Dedifferentiated amniotic fluid mesenchymal stem cell (primary cell): ENCODE results near the gene BCL2L13.

ENCODE experiments used
- DNase-seq: peaks from one replicate; pipeline ENCODE4 v3.0.0-alpha.2; 2016; ENCODE audit errors: extremely low spot score

Gene BCL2L13

DNA sequence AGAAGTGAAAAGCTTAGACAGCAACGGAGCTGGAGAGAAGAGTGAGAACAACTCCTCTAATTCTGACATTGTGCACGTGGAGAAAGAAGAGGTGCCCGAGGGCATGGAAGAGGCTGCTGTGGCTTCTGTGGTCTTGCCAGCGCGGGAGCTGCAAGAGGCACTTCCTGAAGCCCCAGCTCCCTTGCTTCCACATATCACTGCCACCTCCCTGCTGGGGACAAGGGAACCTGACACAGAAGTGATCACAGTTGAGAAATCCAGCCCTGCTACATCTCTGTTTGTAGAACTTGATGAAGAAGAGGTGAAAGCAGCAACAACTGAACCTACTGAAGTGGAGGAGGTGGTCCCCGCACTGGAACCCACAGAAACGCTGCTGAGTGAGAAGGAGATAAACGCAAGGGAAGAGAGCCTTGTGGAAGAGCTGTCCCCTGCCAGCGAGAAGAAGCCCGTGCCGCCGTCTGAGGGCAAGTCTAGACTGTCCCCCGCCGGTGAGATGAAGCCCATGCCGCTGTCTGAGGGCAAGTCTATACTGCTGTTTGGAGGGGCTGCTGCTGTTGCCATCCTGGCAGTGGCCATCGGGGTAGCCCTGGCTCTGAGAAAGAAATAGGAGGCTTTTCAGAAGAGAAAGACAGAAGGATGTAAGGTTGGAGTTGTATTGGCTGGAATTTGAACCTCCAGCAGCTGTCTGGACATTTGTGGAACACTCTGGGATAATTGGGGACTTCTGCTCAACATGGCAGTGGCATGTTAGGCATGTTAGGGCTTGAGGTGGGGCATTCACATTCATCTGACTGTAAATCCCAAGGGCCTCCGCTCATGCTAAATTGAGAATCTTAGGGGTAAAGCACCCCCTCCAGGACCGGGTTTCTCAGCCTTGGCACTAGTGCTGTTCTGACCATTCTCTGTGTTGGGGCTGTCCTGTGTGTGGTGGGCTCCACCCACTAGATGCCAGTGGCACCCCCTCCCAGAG lies 88.7 kb downstream of the BCL2L13 start:
- DNase-seq = peak; percentile 16

DNA sequence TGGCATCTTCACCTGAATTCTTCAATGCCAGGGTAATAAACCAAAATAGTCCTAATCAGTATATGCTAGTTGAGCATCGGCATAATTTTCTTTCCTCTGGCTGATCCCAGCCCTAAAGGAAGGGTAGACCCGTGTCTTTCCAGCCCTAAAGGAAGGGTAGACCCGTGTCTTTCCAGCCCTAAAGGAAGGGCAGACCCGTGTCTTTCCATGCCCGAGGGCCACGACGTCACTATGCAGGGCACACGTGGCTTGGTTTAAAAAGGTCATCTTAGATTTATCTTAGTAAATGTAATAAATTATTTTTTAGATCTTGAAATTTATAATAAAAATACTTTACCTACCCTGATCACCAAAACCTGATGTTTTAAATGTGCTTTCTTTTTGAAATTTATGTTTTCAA lies 90.2 kb downstream of the BCL2L13 start:
- DNase-seq = no peak

DNA sequence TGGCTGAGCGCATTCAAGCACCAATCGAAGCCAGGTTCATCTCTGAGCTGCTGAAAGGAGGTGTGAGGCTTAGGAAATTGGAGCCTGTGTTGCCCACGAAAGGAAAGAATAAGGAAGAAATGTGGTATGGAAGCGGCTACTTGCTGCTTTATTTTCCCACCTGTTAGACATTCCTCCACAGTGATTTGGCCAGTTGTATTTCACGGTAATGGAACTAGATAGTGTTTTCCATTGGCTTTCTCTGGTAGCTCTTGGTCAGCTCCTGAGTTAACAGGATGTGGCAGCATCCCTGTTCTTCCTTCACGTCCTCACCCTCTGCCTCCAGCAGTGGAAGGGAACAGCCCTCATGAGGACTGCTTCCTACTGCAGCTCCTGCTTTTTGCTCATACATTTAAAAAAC lies 91.0 kb downstream of the BCL2L13 start:
- no peak for DNase-seq

- no peak for DNase-seq
Measured at GRCh38 chr22:17732251-17732854, 93.8 kb downstream of the BCL2L13 start.

- DNase-seq = no peak
Measured at GRCh38 chr22:17733466-17733865, 94.9 kb downstream of the BCL2L13 start.

GRCh38 chr22:17734187-17734586 lies 95.6 kb downstream of the BCL2L13 start:
- no peak for DNase-seq

GRCh38 chr22:17738386-17739128 lies 100.0 kb downstream of the BCL2L13 start:
- DNase-seq = no peak

DNA sequence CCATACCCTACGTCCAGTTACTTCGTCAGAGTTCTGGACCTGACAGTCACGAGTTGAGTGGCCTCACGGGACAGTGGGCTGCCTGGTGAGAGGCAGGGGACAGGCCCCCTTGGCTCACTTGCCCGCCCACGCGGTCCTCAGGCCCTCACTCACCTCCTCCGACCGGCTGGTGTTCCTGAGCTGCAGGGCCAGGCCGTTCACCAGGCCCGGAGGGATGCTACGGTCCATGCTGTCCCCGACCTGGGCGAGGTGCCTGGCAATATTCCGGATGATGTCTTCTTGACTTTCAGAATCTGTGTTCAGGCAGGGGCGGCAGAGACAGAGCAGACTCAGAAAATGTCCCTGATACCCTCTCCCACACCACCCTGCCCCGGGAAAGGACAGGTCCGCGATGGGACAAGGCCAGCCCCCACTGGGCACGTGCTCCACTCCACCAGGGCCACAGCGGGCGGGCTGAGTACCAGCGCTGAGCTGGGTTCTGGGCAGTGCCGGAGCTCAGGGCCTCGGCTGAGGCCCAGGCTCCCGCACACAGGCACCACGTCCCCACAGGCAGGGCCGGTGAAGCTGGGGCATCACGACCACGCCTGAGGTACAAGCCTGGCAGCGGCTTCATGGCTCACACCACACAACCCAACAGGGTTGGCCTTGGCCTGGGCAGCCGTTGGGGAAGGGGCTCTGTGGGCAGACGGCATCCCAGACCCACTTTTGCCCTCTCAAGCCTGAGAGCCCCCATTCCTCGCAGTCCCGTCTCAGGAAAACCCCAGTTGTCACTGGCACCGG lies 100.8 kb downstream of the BCL2L13 start:
- no peak for DNase-seq

GRCh38 chr22:17741866-17742526 lies 103.4 kb downstream of the BCL2L13 start:
- no peak for DNase-seq

DNA sequence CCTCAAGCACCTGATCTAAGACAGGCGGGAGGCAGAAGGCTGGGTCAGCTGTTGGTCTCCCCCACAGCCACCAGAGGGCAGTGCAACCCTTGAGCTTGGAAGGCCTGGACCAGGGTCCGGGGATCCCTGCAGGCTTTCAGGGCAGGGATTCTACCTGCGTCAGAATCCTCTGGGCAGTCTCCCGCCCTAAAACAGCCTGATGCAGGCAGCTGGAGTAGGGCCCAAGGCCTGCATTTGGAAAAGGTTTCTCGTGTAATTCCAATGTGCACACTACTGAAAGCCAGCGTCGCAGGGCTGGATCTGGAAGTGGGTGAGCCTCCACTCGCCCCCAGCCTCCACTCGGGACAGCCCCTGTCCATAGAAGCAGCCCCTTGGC lies 104.0 kb downstream of the BCL2L13 start:
- no peak for DNase-seq

GRCh38 chr22:17743661-17744411 lies 105.3 kb downstream of the BCL2L13 start:
- no peak for DNase-seq

GRCh38 chr22:17744430-17744829 lies 105.9 kb downstream of the BCL2L13 start:
- DNase-seq = no peak

DNA sequence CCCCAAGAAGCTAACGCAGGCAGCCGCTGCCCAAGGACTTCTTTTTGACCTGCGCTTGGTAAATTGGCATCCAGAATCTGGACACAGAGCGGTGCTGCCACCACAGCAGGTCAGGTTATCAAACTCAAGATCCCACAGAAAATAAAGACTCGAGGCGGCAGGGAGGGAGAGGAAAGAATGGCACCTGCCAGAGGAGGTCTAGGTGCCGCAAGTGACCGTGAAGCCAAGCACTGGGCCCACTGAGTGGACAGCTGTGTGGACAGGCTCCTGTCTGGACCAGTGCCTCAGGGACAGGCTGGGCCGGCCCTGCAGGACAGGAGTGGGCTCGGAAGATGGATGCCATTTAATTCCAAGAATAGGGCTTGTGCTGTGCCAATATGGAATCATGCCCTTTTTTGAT lies 108.4 kb downstream of the BCL2L13 start:
- DNase-seq = no peak

- no peak for DNase-seq
Measured at GRCh38 chr22:17748555-17749353, 110.2 kb downstream of the BCL2L13 start.

DNA sequence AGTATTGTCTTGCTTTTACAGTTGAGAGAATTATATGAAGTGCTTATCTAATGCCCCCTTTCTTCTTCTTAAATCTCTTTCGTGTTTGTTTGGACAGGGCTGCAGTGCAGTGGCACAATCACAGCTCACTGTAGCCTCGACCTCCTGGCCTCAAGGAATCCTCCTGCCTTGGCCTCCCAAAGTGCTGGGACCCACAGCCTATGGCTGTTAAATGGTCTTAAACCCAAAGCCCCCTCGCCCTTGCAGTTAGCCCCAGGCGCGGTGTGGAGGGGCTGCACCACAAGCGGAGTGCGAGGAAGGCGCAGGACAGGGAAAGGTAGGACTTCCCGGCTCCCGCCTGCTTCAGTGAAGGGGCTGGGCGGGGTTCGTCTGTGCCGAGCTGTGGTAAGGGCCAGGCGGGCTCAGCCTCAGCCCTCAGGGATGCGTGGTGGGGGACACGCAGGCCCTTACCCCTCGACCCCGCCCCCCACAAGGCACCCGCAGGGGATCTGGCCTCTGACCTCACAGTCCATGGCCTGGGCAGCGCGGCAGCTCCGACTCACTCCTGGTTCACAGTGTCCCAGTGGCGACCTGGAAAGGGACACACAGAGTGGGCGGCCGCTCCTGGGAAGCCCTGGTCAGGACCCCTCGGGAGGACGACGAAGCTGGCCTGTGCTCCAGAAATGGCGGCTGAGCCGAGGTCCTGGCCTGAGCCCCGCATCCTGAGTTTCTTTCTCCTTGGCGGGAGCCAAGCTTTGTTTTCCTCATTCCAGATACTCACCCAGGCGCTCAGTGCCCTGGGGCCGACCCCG lies 111.2 kb downstream of the BCL2L13 start:
- DNase-seq = no peak

- DNase-seq = no peak
Measured at GRCh38 chr22:17751596-17751995, 113.0 kb downstream of the BCL2L13 start.

DNA sequence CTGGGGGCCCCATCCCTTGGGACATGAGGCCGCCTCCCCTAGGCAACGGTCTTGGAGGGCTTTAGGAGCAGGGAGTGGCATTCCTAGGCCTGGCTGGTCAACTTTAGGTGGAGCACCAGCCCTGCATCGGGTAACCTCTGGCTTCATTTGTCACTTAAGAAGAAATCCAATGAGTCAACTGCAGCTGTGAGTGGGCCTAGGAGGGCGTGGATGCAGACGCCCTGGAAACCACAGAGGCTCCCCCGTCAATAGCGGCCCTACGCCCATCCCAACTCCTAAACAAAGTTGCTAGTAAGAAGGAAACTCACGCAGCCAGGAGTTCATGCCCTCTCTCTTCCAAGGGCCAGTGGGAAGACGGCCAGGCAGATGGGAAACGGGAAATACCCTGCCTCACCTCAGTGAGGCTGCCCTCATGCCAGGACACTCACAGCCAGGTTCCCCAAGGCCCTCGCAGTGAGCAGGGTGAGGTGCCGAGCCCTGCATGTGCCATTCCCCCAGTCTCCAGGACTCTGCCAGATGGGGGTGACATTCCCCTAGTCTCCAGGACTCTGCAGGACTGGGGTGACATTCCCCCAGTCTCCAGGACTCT lies 114.9 kb downstream of the BCL2L13 start:
- DNase-seq = no peak

DNA sequence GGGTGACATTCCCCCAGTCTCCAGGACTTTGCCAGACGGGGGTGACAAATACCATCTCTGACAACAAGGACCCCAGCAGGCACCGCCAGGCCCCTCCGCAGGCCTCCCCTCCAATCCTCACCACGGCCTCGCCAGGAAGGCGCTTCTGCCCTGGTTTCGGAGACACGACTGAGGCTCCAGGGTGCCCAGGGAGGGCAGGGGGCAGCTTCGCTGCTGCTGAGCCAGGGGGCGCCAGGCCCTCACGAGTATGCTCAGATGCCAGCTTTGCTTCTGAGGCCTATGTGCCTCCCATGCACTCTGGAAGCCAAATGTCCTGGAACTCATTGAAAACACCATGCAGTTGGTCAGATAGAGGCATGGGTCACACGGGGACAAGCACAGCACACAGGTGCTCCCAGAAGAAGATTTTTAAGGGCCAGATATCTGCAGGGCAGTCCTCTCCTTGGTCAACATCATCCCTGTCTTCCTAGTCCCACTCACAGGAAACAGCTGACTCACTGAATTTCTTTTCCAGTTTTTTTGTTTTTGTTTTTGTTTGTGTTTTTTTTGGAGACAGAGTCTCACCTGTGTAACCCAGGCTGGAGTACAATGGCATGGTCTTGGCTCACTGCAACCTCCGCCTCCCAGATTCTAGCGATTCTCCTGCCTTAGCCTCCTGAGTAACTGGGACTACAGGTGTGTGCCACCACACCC lies 115.8 kb downstream of the BCL2L13 start:
- no peak for DNase-seq
